Left lung (tissue), 10 donors: ENCODE data around the gene TPRA1. TPM values are rescaled to one million over a fixed set of nuclear protein-coding genes. Genes with fewer than 3 reads are reported as not detected.
"Not testable (repeated sequence)": the region's sequence is repeated elsewhere in the genome, so short reads cannot be mapped to it uniquely, and the experiment has no call there.

ENCODE experiments used
- ATAC-seq: fragments of 200-7000 bp; cut with Tn5 transposase; one replicate; pipeline ENCODE4 v1.9.1; 2020; ENCODE audit warnings: moderate library complexity
- DNase-seq, 4 donors: peaks; one replicate each; pipeline ENCODE4 v3.0.0-alpha.2; 2013 to 2020
- H3K27ac ChIP-seq, 2 donors: fragments of 200-600 bp; sonication (generic) in 1 of 2; one replicate each; pipeline versions ENCODE4 v1.5.0 to v1.8.0; 2020 to 2021
- H3K27me3 ChIP-seq, 2 donors: fragments of 200-600 bp; sonication (generic) in 1 of 2; one replicate each; pipeline versions ENCODE4 v1.5.0 to v1.8.0; 2020 to 2021
- H3K36me3 ChIP-seq, 2 donors: fragments of 200-600 bp; sonication (generic) in 1 of 2; one replicate each; pipeline versions ENCODE4 v1.5.0 to v1.8.0; 2020 to 2021
- H3K4me1 ChIP-seq, 2 donors: fragments of 200-600 bp; one replicate each; pipeline ENCODE4 v1.8.0; 2021
- H3K4me3 ChIP-seq, 2 donors: fragments of 200-600 bp; sonication (generic) in 1 of 2; one replicate each; pipeline versions ENCODE4 v1.5.0 to v1.8.0; 2020 to 2021; ENCODE audit warnings: mild to moderate bottlenecking in 1 of 2
- H3K9me3 ChIP-seq, 2 donors: fragments of 200-600 bp; sonication (generic) in 1 of 2; one replicate each; pipeline versions ENCODE4 v1.5.0 to v1.8.0; 2020 to 2021
- intact Hi-C, 2 donors: fragments of 100-400 bp; cut with DNase I; formaldehyde crosslinking; loops; one replicate each; pipeline versions ENCODE4 v1.11.2 to v1.14.2; 2022
- polyA plus RNA-seq, 6 donors: library from polyadenylated mRNA; unstranded; fragments of 120-200 nt; gene quantifications; one replicate each; pipeline ENCODE4 v1.2.1, GENCODE V29; 2013; ENCODE audit not compliant: insufficient read length in 6 of 6
- total RNA-seq, 2 donors: library from RNA; stranded (reverse); fragmentation: NEBNext Ultra II Directional; extraction: Animal tissue kit (Norgen Biotek cat#: 25700); gene quantifications; one replicate each; pipeline ENCODE4 v1.2.1, GENCODE V29; 2021
- TF ChIP-seq, protein P1 (sequence below), 2 donors: fragments of 200-600 bp; sonication (generic) in 1 of 2; IDR thresholded peaks; one replicate each; pipeline versions ENCODE4 v1.5.0 to v1.8.0; 2021; ENCODE audit warnings: antibody characterized with exemption in 2 of 2
- donor health status: DM: no; HTN: yes; CAD: no.
- donor health status: DM: no; HTN: no; CAD: no.

Gene TPRA1
- total and polyA plus RNA-seq, 8 donors, result 25.1 to 40.5 (median 32.0) TPM

DNA sequence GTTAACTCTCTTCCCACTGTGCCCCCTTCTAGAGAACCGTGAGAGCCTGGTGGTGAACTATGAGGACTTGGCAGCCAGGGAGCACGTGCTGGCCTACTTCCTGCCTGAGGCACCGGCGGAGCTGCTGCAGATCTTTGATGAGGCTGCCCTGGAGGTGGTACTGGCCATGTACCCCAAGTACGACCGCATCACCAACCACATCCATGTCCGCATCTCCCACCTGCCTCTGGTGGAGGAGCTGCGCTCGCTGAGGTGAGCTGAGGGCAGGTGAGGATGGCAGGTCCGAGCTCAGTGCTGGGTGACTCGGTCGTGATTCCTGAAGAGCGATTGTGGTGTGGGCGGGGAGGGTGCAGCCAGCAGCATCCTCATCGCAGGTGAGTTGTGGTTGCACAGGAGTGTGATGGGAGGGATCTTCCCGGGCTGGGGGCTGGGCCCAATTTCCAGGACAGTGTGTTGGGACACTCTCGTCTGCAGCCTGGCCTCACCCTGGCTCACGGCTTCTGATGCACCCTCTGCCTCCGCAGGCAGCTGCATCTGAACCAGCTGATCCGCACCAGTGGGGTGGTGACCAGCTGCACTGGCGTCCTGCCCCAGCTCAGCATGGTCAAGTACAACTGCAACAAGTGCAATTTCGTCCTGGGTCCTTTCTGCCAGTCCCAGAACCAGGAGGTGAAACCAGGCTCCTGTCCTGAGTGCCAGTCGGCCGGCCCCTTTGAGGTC, 15.7 kb upstream of the TPRA1 start:
- TF ChIP-seq, protein P1, sequence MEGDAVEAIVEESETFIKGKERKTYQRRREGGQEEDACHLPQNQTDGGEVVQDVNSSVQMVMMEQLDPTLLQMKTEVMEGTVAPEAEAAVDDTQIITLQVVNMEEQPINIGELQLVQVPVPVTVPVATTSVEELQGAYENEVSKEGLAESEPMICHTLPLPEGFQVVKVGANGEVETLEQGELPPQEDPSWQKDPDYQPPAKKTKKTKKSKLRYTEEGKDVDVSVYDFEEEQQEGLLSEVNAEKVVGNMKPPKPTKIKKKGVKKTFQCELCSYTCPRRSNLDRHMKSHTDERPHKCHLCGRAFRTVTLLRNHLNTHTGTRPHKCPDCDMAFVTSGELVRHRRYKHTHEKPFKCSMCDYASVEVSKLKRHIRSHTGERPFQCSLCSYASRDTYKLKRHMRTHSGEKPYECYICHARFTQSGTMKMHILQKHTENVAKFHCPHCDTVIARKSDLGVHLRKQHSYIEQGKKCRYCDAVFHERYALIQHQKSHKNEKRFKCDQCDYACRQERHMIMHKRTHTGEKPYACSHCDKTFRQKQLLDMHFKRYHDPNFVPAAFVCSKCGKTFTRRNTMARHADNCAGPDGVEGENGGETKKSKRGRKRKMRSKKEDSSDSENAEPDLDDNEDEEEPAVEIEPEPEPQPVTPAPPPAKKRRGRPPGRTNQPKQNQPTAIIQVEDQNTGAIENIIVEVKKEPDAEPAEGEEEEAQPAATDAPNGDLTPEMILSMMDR (IDR thresholded peaks at IDR 0.05), result no peak
- Histone ChIP-seq H3K27ac (no peak overlapping the region), H3K9me3 (no peaks in the 10 kb centered on the region), H3K4me3 (no peak overlapping the region), H3K4me1 (peaks cover 0 to 7% of the 10 kb centered on the region in 2 donors), H3K27me3 (no peaks in the 10 kb centered on the region), H3K36me3 (peaks cover 0 to 67% of the 10 kb centered on the region in 2 donors)
- no peak for ATAC-seq
- intact Hi-C loops, result no loop called here
- no peak for DNase-seq

DNA sequence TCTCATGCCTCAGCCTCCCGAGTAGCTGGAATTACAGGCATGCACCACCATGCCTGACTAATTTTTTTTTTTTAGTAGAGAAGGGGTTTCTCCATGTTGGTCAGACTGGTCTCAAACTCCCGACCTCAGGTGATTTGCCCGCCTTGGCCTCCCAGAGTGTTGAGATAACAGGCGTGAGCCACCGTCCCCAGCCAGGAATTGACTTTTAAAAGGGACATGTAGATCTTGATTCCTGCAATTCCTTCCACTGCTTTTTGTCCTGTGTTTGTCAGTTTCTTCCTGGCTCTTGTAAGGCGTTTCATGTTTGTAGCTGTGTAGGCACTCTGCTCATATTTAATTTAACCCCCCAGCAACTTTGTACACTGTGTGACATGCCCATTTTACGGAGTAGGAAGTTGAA, 15.0 kb upstream of the TPRA1 start:
- ATAC-seq, H3K27ac ChIP-seq, H3K4me1 ChIP-seq, H3K4me3 ChIP-seq, H3K9me3 ChIP-seq, DNase-seq, H3K27me3 ChIP-seq, intact Hi-C loops: not testable (repeated sequence)
- peaks cover 0 to 60% of the 10 kb centered on the region in 2 donors for H3K36me3 ChIP-seq

DNA sequence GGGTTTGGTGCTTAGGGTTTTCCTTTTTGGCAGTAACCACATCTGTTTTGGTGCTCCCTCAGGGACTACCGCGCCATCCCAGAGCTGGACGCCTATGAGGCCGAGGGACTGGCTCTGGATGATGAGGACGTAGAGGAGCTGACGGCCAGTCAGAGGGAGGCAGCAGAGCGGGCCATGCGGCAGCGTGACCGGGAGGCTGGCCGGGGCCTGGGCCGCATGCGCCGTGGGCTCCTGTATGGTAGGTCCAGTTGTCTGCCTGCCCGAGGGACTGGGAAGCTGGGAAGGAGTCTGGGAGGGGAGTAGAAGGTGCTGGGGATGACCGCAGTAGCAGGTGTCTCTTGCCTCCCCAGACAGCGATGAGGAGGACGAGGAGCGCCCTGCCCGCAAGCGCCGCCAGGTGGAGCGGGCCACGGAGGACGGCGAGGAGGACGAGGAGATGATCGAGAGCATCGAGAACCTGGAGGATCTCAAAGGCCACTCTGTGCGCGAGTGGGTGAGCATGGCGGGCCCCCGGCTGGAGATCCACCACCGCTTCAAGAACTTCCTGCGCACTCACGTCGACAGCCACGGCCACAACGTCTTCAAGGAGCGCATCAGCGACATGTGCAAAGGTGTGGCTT, 14.1 kb upstream of the TPRA1 start:
- DNase-seq (no peak), ATAC-seq (no peak)
- Histone ChIP-seq H3K27ac (no peak overlapping the region), H3K36me3 (peaks cover 0 to 54% of the 10 kb centered on the region in 2 donors), H3K9me3 (no peaks in the 10 kb centered on the region), H3K27me3 (no peaks in the 10 kb centered on the region), H3K4me1 (peaks cover 0 to 4% of the 10 kb centered on the region in 2 donors), H3K4me3 (no peak overlapping the region)
- intact Hi-C loops, result no loop called here
- TF ChIP-seq, protein P1 (IDR thresholded peaks at IDR 0.05), result no peak

DNA sequence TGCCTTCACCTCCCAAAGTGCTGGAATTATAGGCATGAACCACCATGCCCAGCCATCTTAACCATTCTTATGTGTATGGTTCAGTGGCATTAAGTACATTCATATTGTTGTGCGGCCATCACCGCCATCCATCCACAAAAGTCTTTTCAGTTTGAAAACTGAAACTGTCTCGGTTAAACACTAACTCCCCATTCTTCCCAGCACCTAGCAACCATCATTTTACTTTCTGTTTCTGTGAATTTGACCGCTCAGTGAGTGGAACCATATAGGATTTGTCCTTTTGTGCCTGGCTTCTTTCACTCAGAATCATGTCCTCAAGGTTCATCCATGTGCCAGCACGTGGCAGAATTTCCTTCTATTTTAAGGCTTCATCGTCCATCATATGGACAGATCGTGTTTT, 13.5 kb upstream of the TPRA1 start:
- peaks cover 0 to 49% of the 10 kb centered on the region in 2 donors for H3K36me3 ChIP-seq
- no peaks in the 10 kb centered on the region for H3K27me3 ChIP-seq
- H3K9me3 ChIP-seq, result no peaks in the 10 kb centered on the region
- no peak overlapping the region for H3K4me3 ChIP-seq
- no peak for ATAC-seq
- no peak overlapping the region for H3K27ac ChIP-seq
- DNase-seq, result no peak
- H3K4me1 ChIP-seq, result peaks cover 0 to 4% of the 10 kb centered on the region in 2 donors
- intact Hi-C loops, result no loop called here
- TF ChIP-seq, protein P1 (IDR thresholded peaks at IDR 0.05), result no peak

DNA sequence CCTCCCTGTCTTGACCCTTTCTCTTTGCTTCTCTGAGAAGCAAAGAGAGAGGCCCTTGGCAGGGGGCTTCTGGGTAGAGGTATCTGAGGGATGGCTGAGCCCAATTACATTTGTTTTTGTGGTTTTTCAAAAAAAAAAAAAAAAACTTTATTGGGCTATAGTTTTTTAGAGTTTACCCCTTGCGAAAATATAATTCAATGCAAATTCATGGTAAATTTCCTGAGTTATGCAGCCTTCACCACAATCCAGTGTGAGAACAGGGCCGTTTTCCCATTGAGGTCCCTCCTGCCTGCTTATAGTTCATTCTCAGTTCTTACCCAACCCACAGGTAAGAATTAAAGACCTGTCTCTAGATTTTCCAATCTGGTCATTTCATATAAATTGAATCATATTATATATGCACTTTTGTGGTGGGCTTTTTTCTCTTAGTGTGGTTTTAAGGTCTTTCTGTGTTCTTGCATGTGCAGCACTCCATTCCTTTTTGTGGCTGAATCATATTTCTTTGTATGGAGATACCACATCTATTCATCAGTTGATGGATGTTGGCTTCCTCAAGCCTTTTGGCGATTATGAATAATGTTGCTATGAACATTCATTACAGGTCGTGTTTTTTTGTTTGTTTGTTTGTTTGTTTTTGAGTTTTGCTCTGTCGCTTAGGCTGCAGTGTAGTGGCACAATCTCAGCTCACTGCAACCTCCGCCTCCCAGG, 10.4 kb upstream of the TPRA1 start:
- peaks cover 0 to 18% of the 10 kb centered on the region in 2 donors for H3K36me3 ChIP-seq
- H3K27ac ChIP-seq, result no peak overlapping the region
- H3K4me3 ChIP-seq, result no peak overlapping the region
- peaks cover 0 to 18% of the 10 kb centered on the region in 2 donors for H3K4me1 ChIP-seq
- no peaks in the 10 kb centered on the region for H3K27me3 ChIP-seq
- ATAC-seq, result no peak
- intact Hi-C loops, result no loop called here
- no peaks in the 10 kb centered on the region for H3K9me3 ChIP-seq
- TF ChIP-seq, protein P1 (IDR thresholded peaks at IDR 0.05), result no peak
- no peak for DNase-seq
